ENCODE results near the gene CDKN2AIPNL.
"Not testable (repeated sequence)": the region's sequence is repeated elsewhere in the genome, so short reads cannot be mapped to it uniquely, and the experiment has no call there.

The CDKN2AIPNL gene

GRCh38 chr5:134396274-134396673 is 15.4 kb downstream of the CDKN2AIPNL start:
- DNase-seq = no peak

GRCh38 chr5:134394932-134395331 is 16.7 kb downstream of the CDKN2AIPNL start:
- DNase-seq = no peak

- DNase-seq = no peak
These were observed 19.4 kb downstream of the CDKN2AIPNL start for GRCh38 chr5:134392301-134392700.

- DNase-seq = no peak
These were observed 24.2 kb downstream of the CDKN2AIPNL start for GRCh38 chr5:134387443-134387842.

GRCh38 chr5:134383980-134384697 is 27.5 kb downstream of the CDKN2AIPNL start:
- DNase-seq = no peak

GRCh38 chr5:134382204-134382603 is 29.5 kb downstream of the CDKN2AIPNL start:
- DNase-seq = not testable (repeated sequence)

- no peak for DNase-seq
These were observed 31.3 kb downstream of the CDKN2AIPNL start for GRCh38 chr5:134380346-134380745.

GRCh38 chr5:134374232-134374631 is 37.4 kb downstream of the CDKN2AIPNL start:
- peak; percentile 4 for DNase-seq

GRCh38 chr5:134373633-134374032 is 38.0 kb downstream of the CDKN2AIPNL start:
- DNase-seq = not testable (repeated sequence)

- DNase-seq = peak; percentile 49
These were observed 39.8 kb downstream of the CDKN2AIPNL start for GRCh38 chr5:134371834-134372340.

- peak; percentile 99 for DNase-seq
These were observed 40.5 kb downstream of the CDKN2AIPNL start, which contains the start of gene UBE2B for GRCh38 chr5:134370871-134371833. UBE2B (plus strand) TSS chr5:134371569; CDS start chr5:134371596, 27 bp downstream.

- no peak for DNase-seq
These were observed 41.3 kb downstream of the CDKN2AIPNL start for GRCh38 chr5:134370311-134370870.

GRCh38 chr5:134365604-134366003 is 46.1 kb downstream of the CDKN2AIPNL start:
- DNase-seq = no peak

GRCh38 chr5:134355681-134356080 is 56.0 kb downstream of the CDKN2AIPNL start:
- peak; percentile 82 for DNase-seq
